Measurements from ENCODE around the gene EZR. TPM values are rescaled to one million over a fixed set of nuclear protein-coding genes. Genes with fewer than 3 reads are reported as not detected.

Gene EZR
- total and polyA plus RNA-seq, 9 of the 15 experiments (the other 6 are each of a cell fraction or from before 2014, with no cell fraction given) = 36.5 to 162 (median 104) TPM

GRCh38 chr6:158758941-158759479, 60.2 kb downstream of the EZR start:
- no peak for ATAC-seq
- FAIRE-seq = no peak
- Histone ChIP-seq H3K4me2 (ENCODE audit: insufficient read depth, low read length) (no peak overlapping the region), H3K27me3 (ENCODE audit: control insufficient read depth in 2 of 2, insufficient read depth in 2 of 2, low read length in 2 of 2) (peaks cover 9 to 26% of the 10 kb centered on the region in 2 experiments; a peak in 4 of 5 replicates), H3K9ac (ENCODE audit: insufficient read depth in 1 of 2, low read depth in 2 of 2, low read length in 2 of 2) (0 out of 4 replicates have a peak overlapping the region, but pooled peaks of 1 of the 2 experiments have one; percentile 23), H3K4me1 (replicated peaks in 1 of 2; ENCODE audit: control insufficient read depth in 2 of 2, insufficient read depth in 2 of 2, low read length in 2 of 2) (peaks cover 23 to 42% of the 10 kb centered on the region in 2 experiments; a peak in 4 of 5 replicates), H3K9me3 (replicated peaks; ENCODE audit: control insufficient read depth, insufficient read depth, low read depth, low read length) (no peaks in the 10 kb centered on the region), H3K4me3 (no peak overlapping the region), H3K9me1 (ENCODE audit: control insufficient read depth, insufficient read depth, low read length) (no peaks in the 10 kb centered on the region), H3K79me2 (ENCODE audit: control insufficient read depth, insufficient read depth, low read length) (no peaks in the 10 kb centered on the region), H4K20me1 (replicated peaks; ENCODE audit: control insufficient read depth, insufficient read depth, low read length) (peaks cover 9% of the 10 kb centered on the region; the same call in 1 of the 2 replicates), H3K36me3 (ENCODE audit: control insufficient read depth, insufficient read depth, low read length) (no peaks in the 10 kb centered on the region), H2AFZ (ENCODE audit: low read depth, low read length) (no peak overlapping the region), H3K27ac (ENCODE audit: extremely low read depth, low read depth, low read length) (no peak overlapping the region)
- ChIA-PET POLR2A (interaction anchor here (0.7 to 1.0 kb wide), 2 partner anchors 12 to 165 kb away, joined by 4 read pairs; no protein-coding TSS in a partner anchor), CTCF (ENCODE audit: low intra/inter-chr PET ratio) (no interaction called here)
- in situ Hi-C loops (cut with MboI) (no loop called here), intact Hi-C loops (cut with micrococcal nuclease) (no loop called here)
- no peak for TF ChIP-seq HNRNPH1 (optimal IDR thresholded peaks at IDR 0.05; ENCODE audit: low read depth, low read length)
- 0 out of 2 replicates have a peak, but pooled peaks have one; percentile 16 for TF ChIP-seq STAG1 (CRISPR knock-in tag; IDR thresholded peaks at IDR 0.05; ENCODE audit: borderline replicate concordance)
- TF ChIP-seq GTF2B (IDR thresholded peaks at IDR 0.05; ENCODE audit: extremely low read depth, insufficient read length) = no peak
- TF ChIP-seq RBM14 (IDR thresholded peaks at IDR 0.05; ENCODE audit: borderline replicate concordance, insufficient read depth, low read depth, low read length) = no peak
- no peak for TF ChIP-seq FOXK2 (conservative IDR thresholded peaks at IDR 0.05 in 1 of 2, IDR thresholded peaks at IDR 0.05 in 1 of 2; ENCODE audit: low read depth in 2 of 2)
- TF ChIP-seq, protein P1, sequence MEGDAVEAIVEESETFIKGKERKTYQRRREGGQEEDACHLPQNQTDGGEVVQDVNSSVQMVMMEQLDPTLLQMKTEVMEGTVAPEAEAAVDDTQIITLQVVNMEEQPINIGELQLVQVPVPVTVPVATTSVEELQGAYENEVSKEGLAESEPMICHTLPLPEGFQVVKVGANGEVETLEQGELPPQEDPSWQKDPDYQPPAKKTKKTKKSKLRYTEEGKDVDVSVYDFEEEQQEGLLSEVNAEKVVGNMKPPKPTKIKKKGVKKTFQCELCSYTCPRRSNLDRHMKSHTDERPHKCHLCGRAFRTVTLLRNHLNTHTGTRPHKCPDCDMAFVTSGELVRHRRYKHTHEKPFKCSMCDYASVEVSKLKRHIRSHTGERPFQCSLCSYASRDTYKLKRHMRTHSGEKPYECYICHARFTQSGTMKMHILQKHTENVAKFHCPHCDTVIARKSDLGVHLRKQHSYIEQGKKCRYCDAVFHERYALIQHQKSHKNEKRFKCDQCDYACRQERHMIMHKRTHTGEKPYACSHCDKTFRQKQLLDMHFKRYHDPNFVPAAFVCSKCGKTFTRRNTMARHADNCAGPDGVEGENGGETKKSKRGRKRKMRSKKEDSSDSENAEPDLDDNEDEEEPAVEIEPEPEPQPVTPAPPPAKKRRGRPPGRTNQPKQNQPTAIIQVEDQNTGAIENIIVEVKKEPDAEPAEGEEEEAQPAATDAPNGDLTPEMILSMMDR (IDR thresholded peaks at IDR 0.05 in 2 of 3, conservative IDR thresholded peaks at IDR 0.05 in 1 of 3; ENCODE audit: insufficient read depth in 2 of 3, low read depth in 1 of 3, low read length in 3 of 3) = no peak
- WGBS (ENCODE audit: insufficient coverage, low coverage, missing lambda C conversion rate) = 32% methylated on average over 18 of the region's 18 CpGs
- DNase-seq (ENCODE audit: extremely low read depth in 1 of 4, low spot score in 3 of 4) = no peak
- BruUV-seq (replicated peaks) = no TSS peak
